Activated T-helper 2 cell treated with anti-CD3 and anti-CD28 coated beads, Interferon-gamma antibody, Interleukin-2, Interleukin-4, amounts not matched to agents 10 μg/mL and 5 μg/mL and 100 μg/mL, durations not matched to agents 14 hours and 24 hours and 36 hours (primary cell): Measurements from ENCODE around the gene PAAF1. TPM values are rescaled to one million over a fixed set of nuclear protein-coding genes. Genes with fewer than 3 reads are reported as not detected.

Experiments used
- DNase-seq: peaks from one replicate; pipeline ENCODE4 v3.0.0; 2021; ENCODE audit warnings: low spot score
- H3K27ac Mint-ChIP-seq: one replicate; pipeline ENCODE4 v1.8.0; 2021; ENCODE audit warnings: mixed read lengths
- H3K27me3 Mint-ChIP-seq: one replicate; pipeline ENCODE4 v1.8.0; 2021; ENCODE audit warnings: low read depth, mixed read lengths
- H3K36me3 Mint-ChIP-seq: one replicate; pipeline ENCODE4 v1.8.0; 2021; ENCODE audit warnings: low read depth, mixed read lengths
- H3K4me1 Mint-ChIP-seq: one replicate; pipeline ENCODE4 v1.8.0; 2021; ENCODE audit warnings: low read depth, mixed read lengths
- H3K4me3 Mint-ChIP-seq: one replicate; pipeline ENCODE4 v1.8.0; 2021; ENCODE audit warnings: low read depth, mild to moderate bottlenecking, moderate library complexity, mixed read lengths
- H3K9me3 Mint-ChIP-seq: one replicate; pipeline ENCODE4 v1.8.0; 2021; ENCODE audit warnings: mixed read lengths
- intact Hi-C: fragments of 100-400 bp; cut with micrococcal nuclease; formaldehyde crosslinking; loops from one replicate; pipeline ENCODE4 v1.15.1; 2023
- total RNA-seq: library from RNA; stranded (reverse); gene quantifications from 2 replicates; pipeline ENCODE4 v1.2.3, GENCODE V29; 2022

Gene PAAF1
- total RNA-seq, 1 donor from 2014 or later, result 25.4 TPM

GRCh38 chr11:73939096-73939495 is 62.3 kb downstream of the PAAF1 start:
- peaks cover 17% of the 10 kb centered on the region for H3K36me3 Mint-ChIP-seq
- H3K4me1 Mint-ChIP-seq, result peaks cover 2% of the 10 kb centered on the region
- no peaks in the 10 kb centered on the region for H3K27me3 Mint-ChIP-seq
- no peak overlapping the region for H3K27ac Mint-ChIP-seq
- intact Hi-C loops, result no loop called here
- H3K9me3 Mint-ChIP-seq, result peaks cover 6% of the 10 kb centered on the region
- no peak overlapping the region for H3K4me3 Mint-ChIP-seq
- no peak for DNase-seq

GRCh38 chr11:73940801-73941570 is 64.2 kb downstream of the PAAF1 start:
- Mint-ChIP-seq H3K27ac (no peak overlapping the region), H3K4me1 (peaks cover 2% of the 10 kb centered on the region), H3K36me3 (peaks cover 14% of the 10 kb centered on the region), H3K27me3 (no peaks in the 10 kb centered on the region), H3K9me3 (peaks cover 6% of the 10 kb centered on the region), H3K4me3 (no peak overlapping the region)
- intact Hi-C loops, result no loop called here
- DNase-seq, result no peak

- Mint-ChIP-seq H3K36me3 (peaks cover 11% of the 10 kb centered on the region), H3K4me1 (peaks cover 2% of the 10 kb centered on the region), H3K27me3 (no peaks in the 10 kb centered on the region), H3K4me3 (no peak overlapping the region), H3K27ac (no peak overlapping the region), H3K9me3 (peaks cover 6% of the 10 kb centered on the region)
- no peak for DNase-seq
- intact Hi-C loops, result no loop called here
Observed at GRCh38 chr11:73942010-73942409, 65.2 kb downstream of the PAAF1 start.

- peaks cover 6% of the 10 kb centered on the region for H3K36me3 Mint-ChIP-seq
- no peak overlapping the region for H3K27ac Mint-ChIP-seq
- no peaks in the 10 kb centered on the region for H3K27me3 Mint-ChIP-seq
- H3K4me3 Mint-ChIP-seq, result no peak overlapping the region
- H3K4me1 Mint-ChIP-seq, result no peaks in the 10 kb centered on the region
- intact Hi-C loops, result no loop called here
- no peak for DNase-seq
- peaks cover 6% of the 10 kb centered on the region for H3K9me3 Mint-ChIP-seq
Observed at GRCh38 chr11:73944085-73944484, 67.3 kb downstream of the PAAF1 start.

- no peak overlapping the region for H3K27ac Mint-ChIP-seq
- no peak for DNase-seq
Observed at GRCh38 chr11:73944901-73945300, 68.1 kb downstream of the PAAF1 start.

GRCh38 chr11:73945396-73945795 is 68.6 kb downstream of the PAAF1 start:
- Mint-ChIP-seq H3K9me3 (peaks cover 6% of the 10 kb centered on the region), H3K4me1 (no peaks in the 10 kb centered on the region), H3K36me3 (peaks cover 6% of the 10 kb centered on the region), H3K4me3 (no peak overlapping the region), H3K27me3 (no peaks in the 10 kb centered on the region), H3K27ac (no peak overlapping the region)
- intact Hi-C loops, result no loop called here
- DNase-seq, result no peak

More at GRCh38 chr11:73944901-73945300, 68.1 kb downstream of the PAAF1 start:
- Mint-ChIP-seq H3K4me1 (no peaks in the 10 kb centered on the region), H3K4me3 (no peak overlapping the region), H3K27me3 (no peaks in the 10 kb centered on the region), H3K9me3 (peaks cover 6% of the 10 kb centered on the region), H3K36me3 (peaks cover 6% of the 10 kb centered on the region)
- intact Hi-C loops, result no loop called here

- H3K9me3 Mint-ChIP-seq, result no peaks in the 10 kb centered on the region
- DNase-seq, result no peak
- intact Hi-C loops, result no loop called here
- H3K27me3 Mint-ChIP-seq, result no peaks in the 10 kb centered on the region
- no peak overlapping the region for H3K4me3 Mint-ChIP-seq
- no peaks in the 10 kb centered on the region for H3K4me1 Mint-ChIP-seq
- H3K36me3 Mint-ChIP-seq, result no peaks in the 10 kb centered on the region
- H3K27ac Mint-ChIP-seq, result no peak overlapping the region
Observed at GRCh38 chr11:73946798-73947458, 70.1 kb downstream of the PAAF1 start.

GRCh38 chr11:73949246-73949645 is 72.4 kb downstream of the PAAF1 start:
- Mint-ChIP-seq H3K27ac (no peak overlapping the region), H3K4me3 (no peak overlapping the region), H3K4me1 (no peaks in the 10 kb centered on the region), H3K27me3 (no peaks in the 10 kb centered on the region), H3K36me3 (no peaks in the 10 kb centered on the region), H3K9me3 (no peaks in the 10 kb centered on the region)
- intact Hi-C loops, result no loop called here
- no peak for DNase-seq

- intact Hi-C loops, result no loop called here
- H3K27ac Mint-ChIP-seq, result no peak overlapping the region
- H3K27me3 Mint-ChIP-seq, result no peaks in the 10 kb centered on the region
- no peaks in the 10 kb centered on the region for H3K36me3 Mint-ChIP-seq
- H3K4me1 Mint-ChIP-seq, result no peaks in the 10 kb centered on the region
- H3K4me3 Mint-ChIP-seq, result no peak overlapping the region
- no peak for DNase-seq
- no peaks in the 10 kb centered on the region for H3K9me3 Mint-ChIP-seq
Observed at GRCh38 chr11:73949912-73950311, 73.1 kb downstream of the PAAF1 start.

- peaks cover under 1% of the 10 kb centered on the region for H3K4me1 Mint-ChIP-seq
- no peak within 1 kb of the TSS for H3K4me3 Mint-ChIP-seq
- no peaks in the 10 kb centered on the region for H3K9me3 Mint-ChIP-seq
- intact Hi-C loops, result no loop called here
- no peaks in the 10 kb centered on the region for H3K36me3 Mint-ChIP-seq
- H3K27ac Mint-ChIP-seq, result no peak within 1 kb of the TSS
- peaks cover 4% of the 10 kb centered on the region for H3K27me3 Mint-ChIP-seq
- no peak for DNase-seq
Observed at GRCh38 chr11:73950869-73951710, 74.3 kb downstream of the PAAF1 start, which contains the start of gene DNAJB13. DNAJB13 (plus strand) TSS chr11:73951026; CDS start chr11:73951070, 44 bp downstream.

GRCh38 chr11:73951797-73952196 is 75.0 kb downstream of the PAAF1 start:
- no peaks in the 10 kb centered on the region for H3K36me3 Mint-ChIP-seq
- no peak overlapping the region for H3K27ac Mint-ChIP-seq
- intact Hi-C loops, result no loop called here
- H3K9me3 Mint-ChIP-seq, result no peaks in the 10 kb centered on the region
- no peak for DNase-seq
- no peak overlapping the region for H3K4me3 Mint-ChIP-seq
- peaks cover 9% of the 10 kb centered on the region for H3K27me3 Mint-ChIP-seq
- H3K4me1 Mint-ChIP-seq, result peaks cover 2% of the 10 kb centered on the region

- intact Hi-C loops, result no loop called here
- Mint-ChIP-seq H3K27me3 (peaks cover 13% of the 10 kb centered on the region), H3K9me3 (no peaks in the 10 kb centered on the region), H3K27ac (no peak overlapping the region), H3K36me3 (no peaks in the 10 kb centered on the region), H3K4me3 (no peak overlapping the region), H3K4me1 (peaks cover 3% of the 10 kb centered on the region)
- DNase-seq, result no peak
Observed at GRCh38 chr11:73956876-73957653, 80.3 kb downstream of the PAAF1 start.
